Upper lobe of left lung (tissue), 6 donors: ENCODE measurements around the gene INSRR. TPM values are rescaled to one million over a fixed set of nuclear protein-coding genes. Genes with fewer than 3 reads are reported as not detected.

Source experiments
- ATAC-seq, 2 donors: fragments of 200-7000 bp; cut with Tn5 transposase; one replicate each; pipeline ENCODE4 v1.9.1; 2022; ENCODE audit warnings: mild to moderate bottlenecking in 2 of 2, moderate library complexity in 2 of 2; ENCODE audit not compliant: low FRiP score in 2 of 2
- DNase-seq, 2 donors: peaks; one replicate each; pipeline ENCODE4 v3.0.0-alpha.2; 2019 to 2020
- H3K27ac ChIP-seq, 4 donors: fragments of 200-600 bp; sonication (generic); one replicate each; pipeline ENCODE4 v1.5.1; 2016 to 2019
- H3K27me3 ChIP-seq, 4 donors: fragments of 200-600 bp; sonication (generic); one replicate each; pipeline ENCODE4 v1.5.1; 2017 to 2019
- H3K36me3 ChIP-seq, 4 donors: fragments of 200-600 bp; sonication (generic); one replicate each; pipeline ENCODE4 v1.5.1; 2016 to 2019
- H3K4me1 ChIP-seq, 4 donors: fragments of 200-600 bp; sonication (generic); one replicate each; pipeline ENCODE4 v1.5.1; 2018 to 2019
- H3K4me3 ChIP-seq, 4 donors: fragments of 200-600 bp; sonication (generic); one replicate each; pipeline ENCODE4 v1.5.1; 2017 to 2019; ENCODE audit warnings: mild to moderate bottlenecking in 2 of 4, moderate library complexity in 1 of 4
- H3K9me3 ChIP-seq, 4 donors: fragments of 200-600 bp; sonication (generic); one replicate each; pipeline ENCODE4 v1.5.1; 2018 to 2019
- CTCF ChIP-seq, 6 experiments: fragments of 450-650 bp in 4 of 6; fragments of 200-600 bp in 2 of 6; sonication (generic) in 2 of 6; IDR thresholded peaks; one replicate each; pipeline ENCODE4 v1.5.1; 2016 to 2019; ENCODE audit warnings: antibody characterized with exemption in 6 of 6
- EP300 ChIP-seq, 4 donors: sonication (generic); formaldehyde crosslinking; IDR thresholded peaks; one replicate each; pipeline ENCODE4 v1.5.1; 2017; ENCODE audit warnings: antibody characterized with exemption in 4 of 4, control low read depth in 2 of 4
- POLR2A ChIP-seq, 4 donors: fragments of 450-650 bp; IDR thresholded peaks; one replicate each; pipeline ENCODE4 v1.5.1; 2016 to 2017; ENCODE audit warnings: antibody characterized with exemption in 4 of 4, mild to moderate bottlenecking in 2 of 4
- POLR2AphosphoS5 ChIP-seq, 2 donors: sonication (generic); formaldehyde crosslinking; IDR thresholded peaks; one replicate each; pipeline ENCODE4 v1.5.1; 2017; ENCODE audit warnings: antibody characterized with exemption in 2 of 2
- WGBS, 2 donors: methylation state at CpG; one replicate each; pipeline ENCODE4 v1.1.5; 2017 to 2018; 5-methylcytosine and 5-hydroxymethylcytosine counted together
- total RNA-seq, 6 donors: library from RNA; depleted of rRNA in 4 of 6; stranded (reverse); fragments of >200 nt in 4 of 6; gene quantifications; one replicate each; pipeline versions ENCODE4 v1.1.0 to v1.2.1, GENCODE V29; 2016 to 2021
- donor health status: DM: no; HTN: no; CAD: no; lungs with moderate emphysema.
- donor health status: DM: no; HTN: yes; CAD: no; lungs with severe emphysema.

The INSRR gene
- total RNA-seq, 6 donors from 2014 or later: 0.03 to 0.22 TPM; not detected in 4

GRCh38 chr1:156814571-156815260 is 44.2 kb downstream of the INSRR start:
- no peaks in the 10 kb centered on the region for H3K27me3 ChIP-seq
- H3K4me1 ChIP-seq: peaks cover 13 to 20% (median 18%) of the 10 kb centered on the region in 4 donors
- TF ChIP-seq CTCF (IDR thresholded peaks at IDR 0.05) (no peak), POLR2AphosphoS5 (IDR thresholded peaks at IDR 0.05) (no peak), EP300 (IDR thresholded peaks at IDR 0.05) (no peak), POLR2A (IDR thresholded peaks at IDR 0.05) (no peak)
- no peaks in the 10 kb centered on the region for H3K36me3 ChIP-seq
- 76 to 78% methylated on average over 5 to 6 of the region's 7 CpGs for WGBS, 2 donors
- H3K4me3 ChIP-seq: peak overlapping the region in 2 of 4 donors; percentile 50 to 53
- H3K9me3 ChIP-seq: no peaks in the 10 kb centered on the region
- DNase-seq (peak in 1 of 2 donors; percentile 60), ATAC-seq (peak in 1 of 2 donors; percentile 3)
- H3K27ac ChIP-seq: peak overlapping the region in 3 of 4 donors; percentile 71 to 86 (median 81)

- H3K36me3 ChIP-seq: no peaks in the 10 kb centered on the region
- H3K4me3 ChIP-seq: peak overlapping the region; percentile 33 to 53 (median 43)
- peaks cover 13 to 20% (median 18%) of the 10 kb centered on the region in 4 donors for H3K4me1 ChIP-seq
- DNase-seq (peak; percentile 72 to 93), ATAC-seq (peak; percentile 82 to 83)
- WGBS, 2 donors: 28 to 63% methylated on average over 9 to 29 of the region's 60 CpGs
- no peaks in the 10 kb centered on the region for H3K9me3 ChIP-seq
- peak overlapping the region in 3 of 4 donors; percentile 14 to 86 (median 81) for H3K27ac ChIP-seq
- no peak for TF ChIP-seq POLR2A (IDR thresholded peaks at IDR 0.05)
- TF ChIP-seq CTCF (IDR thresholded peaks at IDR 0.05): peak; percentile 39 to 86 (median 74)
- no peak for TF ChIP-seq EP300 (IDR thresholded peaks at IDR 0.05)
- TF ChIP-seq POLR2AphosphoS5 (IDR thresholded peaks at IDR 0.05): no peak
- H3K27me3 ChIP-seq: no peaks in the 10 kb centered on the region
Measured at GRCh38 chr1:156813750-156814570, 45.0 kb downstream of the INSRR start.

GRCh38 chr1:156813298-156813697 is 45.6 kb downstream of the INSRR start:
- WGBS, 2 donors: 40 to 48% methylated on average over 10 of the region's 10 CpGs
- H3K4me3 ChIP-seq: peak overlapping the region in 3 of 4 donors; percentile 36 to 53 (median 50)

GRCh38 chr1:156812293-156812990 is 46.5 kb downstream of the INSRR start:
- Histone ChIP-seq H3K9me3 (no peaks in the 10 kb centered on the region), H3K27me3 (no peaks in the 10 kb centered on the region), H3K4me3 (no peak overlapping the region), H3K36me3 (no peaks in the 10 kb centered on the region), H3K4me1 (peaks cover 13 to 20% (median 18%) of the 10 kb centered on the region in 4 donors), H3K27ac (no peak overlapping the region)
- TF ChIP-seq POLR2A (IDR thresholded peaks at IDR 0.05) (no peak), POLR2AphosphoS5 (IDR thresholded peaks at IDR 0.05) (no peak), EP300 (IDR thresholded peaks at IDR 0.05) (no peak)
- DNase-seq: no peak
- no peak for ATAC-seq
- WGBS, 2 donors: 95 to 97% methylated on average over 10 of the region's 10 CpGs

More at GRCh38 chr1:156813298-156813697, 45.6 kb downstream of the INSRR start:
- no peaks in the 10 kb centered on the region for H3K27me3 ChIP-seq
- ATAC-seq (no peak), DNase-seq (no peak)
- TF ChIP-seq EP300 (IDR thresholded peaks at IDR 0.05): no peak
- TF ChIP-seq POLR2A (IDR thresholded peaks at IDR 0.05): no peak
- no peak for TF ChIP-seq POLR2AphosphoS5 (IDR thresholded peaks at IDR 0.05)
- TF ChIP-seq CTCF (IDR thresholded peaks at IDR 0.05): no peak
- H3K27ac ChIP-seq: peak overlapping the region in 1 of 4 donors; percentile 81
- H3K36me3 ChIP-seq: no peaks in the 10 kb centered on the region
- peaks cover 13 to 20% (median 18%) of the 10 kb centered on the region in 4 donors for H3K4me1 ChIP-seq
- no peaks in the 10 kb centered on the region for H3K9me3 ChIP-seq
